Measurements from ENCODE around the gene ALPG.
"Not testable (repeated sequence)": the region's sequence is repeated elsewhere in the genome, so short reads cannot be mapped to it uniquely, and the experiment has no call there.

Gene ALPG

DNA sequence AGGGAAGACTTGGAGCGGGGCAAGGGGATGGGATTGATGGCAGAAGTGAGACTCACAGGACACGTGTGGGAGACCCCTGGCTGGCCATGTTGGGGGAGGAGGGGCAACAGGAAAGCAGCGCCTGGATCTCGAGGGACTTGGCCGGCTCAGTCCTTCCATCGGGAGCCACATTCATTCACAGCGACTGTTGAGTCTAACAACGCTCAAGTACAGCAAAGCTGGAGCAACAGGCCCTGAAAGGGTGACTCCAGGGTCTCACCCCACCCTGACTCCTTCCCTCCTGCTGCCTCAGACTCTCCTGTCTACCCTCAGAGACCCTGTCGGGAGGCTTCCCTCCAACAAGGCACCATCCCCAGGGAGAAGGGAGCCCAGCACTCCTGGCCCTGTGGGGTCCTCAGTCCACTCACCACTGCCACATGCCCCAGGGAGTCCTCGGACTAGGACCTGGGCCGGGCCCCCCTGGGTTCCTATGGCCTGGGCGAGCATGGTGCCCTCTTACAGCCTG lies 34.6 kb downstream of the ALPG start:
- no peak overlapping the region for H3K9ac ChIP-seq (ENCODE audit: low read depth in 1 of 2, low read length in 2 of 2)
- H3K4me3 ChIP-seq (ENCODE audit: low read length in 2 of 2), result no peak overlapping the region
- H3K27ac ChIP-seq (ENCODE audit: low read depth in 2 of 2, low read length in 2 of 2), result no peak overlapping the region
- no peaks in the 10 kb centered on the region for H3K4me1 ChIP-seq (ENCODE audit: control insufficient read depth in 2 of 2, insufficient read depth in 2 of 2, low read length in 2 of 2)
- H3K27me3 ChIP-seq (ENCODE audit: control insufficient read depth in 2 of 2, insufficient read depth in 2 of 2, low read length in 2 of 2), result peaks cover 0 to 5% of the 10 kb centered on the region in 2 donors
- H3K36me3 ChIP-seq (ENCODE audit: control insufficient read depth in 2 of 2, insufficient read depth in 2 of 2, low read length in 2 of 2), result no peaks in the 10 kb centered on the region
- no peaks in the 10 kb centered on the region for H3K9me3 ChIP-seq (ENCODE audit: control insufficient read depth in 2 of 2, low read length in 2 of 2)

DNA sequence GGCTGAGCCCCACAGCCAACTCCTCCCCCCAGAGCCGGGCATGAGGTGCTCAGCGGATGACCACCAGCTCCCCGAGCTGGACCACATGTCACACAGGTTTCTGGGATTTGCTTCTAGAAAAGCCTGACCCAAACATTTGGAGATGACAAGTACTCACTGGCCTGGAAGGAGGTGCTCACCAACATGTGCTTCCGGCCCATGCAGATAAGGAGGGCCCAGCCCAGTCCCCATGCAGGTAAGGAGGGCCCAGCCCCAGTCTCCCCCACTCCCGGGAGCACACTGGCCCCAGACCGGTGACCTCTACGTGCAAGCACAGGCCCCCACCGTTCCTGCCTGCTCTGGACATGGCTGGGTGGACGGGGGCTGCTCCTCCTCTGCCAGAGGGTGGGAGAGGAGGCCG lies 35.3 kb downstream of the ALPG start:
- not testable (repeated sequence) for H3K27me3 ChIP-seq (ENCODE audit: control insufficient read depth in 2 of 2, insufficient read depth in 2 of 2, low read length in 2 of 2); H3K9me3 ChIP-seq (ENCODE audit: control insufficient read depth in 2 of 2, low read length in 2 of 2); H3K9ac ChIP-seq (ENCODE audit: low read depth in 1 of 2, low read length in 2 of 2); H3K4me1 ChIP-seq (ENCODE audit: control insufficient read depth in 2 of 2, insufficient read depth in 2 of 2, low read length in 2 of 2); H3K4me3 ChIP-seq (ENCODE audit: low read length in 2 of 2); H3K36me3 ChIP-seq (ENCODE audit: control insufficient read depth in 2 of 2, insufficient read depth in 2 of 2, low read length in 2 of 2); H3K27ac ChIP-seq (ENCODE audit: low read depth in 2 of 2, low read length in 2 of 2)

GRCh38 chr2:232442431-232442830 lies 35.8 kb downstream of the ALPG start:
- H3K9me3 ChIP-seq (ENCODE audit: control insufficient read depth in 2 of 2, low read length in 2 of 2); H3K4me3 ChIP-seq (ENCODE audit: low read length in 2 of 2); H3K27ac ChIP-seq (ENCODE audit: low read depth in 2 of 2, low read length in 2 of 2); H3K4me1 ChIP-seq (ENCODE audit: control insufficient read depth in 2 of 2, insufficient read depth in 2 of 2, low read length in 2 of 2); H3K27me3 ChIP-seq (ENCODE audit: control insufficient read depth in 2 of 2, insufficient read depth in 2 of 2, low read length in 2 of 2); H3K36me3 ChIP-seq (ENCODE audit: control insufficient read depth in 2 of 2, insufficient read depth in 2 of 2, low read length in 2 of 2); H3K9ac ChIP-seq (ENCODE audit: low read depth in 1 of 2, low read length in 2 of 2): not testable (repeated sequence)

DNA sequence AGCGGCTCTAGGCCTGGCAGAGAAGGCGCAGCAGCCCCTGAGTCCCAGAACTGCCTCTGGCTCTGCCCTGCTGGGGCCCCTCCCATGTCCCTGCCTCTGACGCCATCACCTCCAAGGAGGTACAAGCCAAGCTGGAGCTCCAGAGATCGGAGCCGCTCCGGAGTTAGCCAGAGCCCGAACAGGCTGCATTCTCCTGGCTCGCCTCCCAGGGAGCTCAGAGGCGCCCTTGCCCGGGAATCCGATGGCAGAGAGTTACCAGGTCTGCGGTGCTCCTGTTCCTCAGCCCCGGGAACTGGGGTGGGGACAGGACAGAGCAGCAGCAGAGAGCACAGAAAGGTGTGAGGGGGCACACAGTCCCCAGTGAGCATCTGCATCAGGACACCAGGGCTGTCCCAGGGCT lies 36.4 kb downstream of the ALPG start:
- H3K36me3 ChIP-seq (ENCODE audit: control insufficient read depth in 2 of 2, insufficient read depth in 2 of 2, low read length in 2 of 2); H3K27ac ChIP-seq (ENCODE audit: low read depth in 2 of 2, low read length in 2 of 2); H3K9me3 ChIP-seq (ENCODE audit: control insufficient read depth in 2 of 2, low read length in 2 of 2); H3K9ac ChIP-seq (ENCODE audit: low read depth in 1 of 2, low read length in 2 of 2); H3K4me1 ChIP-seq (ENCODE audit: control insufficient read depth in 2 of 2, insufficient read depth in 2 of 2, low read length in 2 of 2); H3K27me3 ChIP-seq (ENCODE audit: control insufficient read depth in 2 of 2, insufficient read depth in 2 of 2, low read length in 2 of 2); H3K4me3 ChIP-seq (ENCODE audit: low read length in 2 of 2): not testable (repeated sequence)

GRCh38 chr2:232443669-232444408 lies 37.2 kb downstream of the ALPG start:
- H3K27ac ChIP-seq (ENCODE audit: low read depth in 2 of 2, low read length in 2 of 2); H3K9ac ChIP-seq (ENCODE audit: low read depth in 1 of 2, low read length in 2 of 2); H3K4me3 ChIP-seq (ENCODE audit: low read length in 2 of 2); H3K9me3 ChIP-seq (ENCODE audit: control insufficient read depth in 2 of 2, low read length in 2 of 2); H3K36me3 ChIP-seq (ENCODE audit: control insufficient read depth in 2 of 2, insufficient read depth in 2 of 2, low read length in 2 of 2); H3K27me3 ChIP-seq (ENCODE audit: control insufficient read depth in 2 of 2, insufficient read depth in 2 of 2, low read length in 2 of 2); H3K4me1 ChIP-seq (ENCODE audit: control insufficient read depth in 2 of 2, insufficient read depth in 2 of 2, low read length in 2 of 2): not testable (repeated sequence)

DNA sequence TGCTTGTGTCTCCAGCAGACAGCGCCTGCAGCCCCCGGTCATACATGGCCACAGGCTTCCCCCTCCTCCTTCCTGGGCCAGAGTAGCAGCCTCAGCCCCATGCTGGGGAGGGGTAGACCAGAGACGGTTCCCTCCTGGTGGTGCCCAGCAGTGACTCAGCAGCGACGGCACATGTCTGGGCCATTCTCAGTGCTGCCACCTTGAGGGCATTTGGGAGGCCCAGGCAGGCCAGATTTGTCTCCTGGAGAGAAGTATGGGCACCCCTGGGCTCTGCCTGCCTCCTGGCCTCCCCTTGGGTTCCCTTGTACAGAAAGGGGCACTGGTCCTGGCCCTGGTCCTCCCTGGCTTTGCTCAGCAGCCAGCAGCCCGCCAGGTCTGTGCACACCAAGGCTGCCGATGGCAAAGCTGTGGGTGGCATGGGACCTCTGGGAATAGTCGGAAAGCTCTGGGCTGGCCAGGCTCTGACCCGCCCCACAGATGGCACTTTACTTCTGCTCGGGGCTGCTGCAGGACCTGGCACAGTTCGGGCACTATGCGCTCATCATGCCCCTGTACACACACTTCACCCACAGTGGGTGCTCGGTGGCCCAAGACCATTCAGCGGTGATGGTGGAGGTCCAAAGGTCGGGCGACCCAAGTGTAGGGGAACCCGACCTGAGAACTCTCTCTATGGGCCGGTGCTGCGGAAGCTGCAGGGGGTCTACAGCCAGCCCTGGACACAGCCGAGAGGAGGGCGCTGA lies 37.9 kb downstream of the ALPG start:
- Histone ChIP-seq H3K27ac (ENCODE audit: low read depth in 2 of 2, low read length in 2 of 2) (no peak overlapping the region), H3K4me3 (ENCODE audit: low read length in 2 of 2) (no peak overlapping the region), H3K4me1 (ENCODE audit: control insufficient read depth in 2 of 2, insufficient read depth in 2 of 2, low read length in 2 of 2) (peaks cover 0 to 6% of the 10 kb centered on the region in 2 donors), H3K27me3 (ENCODE audit: control insufficient read depth in 2 of 2, insufficient read depth in 2 of 2, low read length in 2 of 2) (no peaks in the 10 kb centered on the region), H3K9me3 (ENCODE audit: control insufficient read depth in 2 of 2, low read length in 2 of 2) (no peaks in the 10 kb centered on the region), H3K9ac (ENCODE audit: low read depth in 1 of 2, low read length in 2 of 2) (no peak overlapping the region), H3K36me3 (ENCODE audit: control insufficient read depth in 2 of 2, insufficient read depth in 2 of 2, low read length in 2 of 2) (no peaks in the 10 kb centered on the region)

DNA sequence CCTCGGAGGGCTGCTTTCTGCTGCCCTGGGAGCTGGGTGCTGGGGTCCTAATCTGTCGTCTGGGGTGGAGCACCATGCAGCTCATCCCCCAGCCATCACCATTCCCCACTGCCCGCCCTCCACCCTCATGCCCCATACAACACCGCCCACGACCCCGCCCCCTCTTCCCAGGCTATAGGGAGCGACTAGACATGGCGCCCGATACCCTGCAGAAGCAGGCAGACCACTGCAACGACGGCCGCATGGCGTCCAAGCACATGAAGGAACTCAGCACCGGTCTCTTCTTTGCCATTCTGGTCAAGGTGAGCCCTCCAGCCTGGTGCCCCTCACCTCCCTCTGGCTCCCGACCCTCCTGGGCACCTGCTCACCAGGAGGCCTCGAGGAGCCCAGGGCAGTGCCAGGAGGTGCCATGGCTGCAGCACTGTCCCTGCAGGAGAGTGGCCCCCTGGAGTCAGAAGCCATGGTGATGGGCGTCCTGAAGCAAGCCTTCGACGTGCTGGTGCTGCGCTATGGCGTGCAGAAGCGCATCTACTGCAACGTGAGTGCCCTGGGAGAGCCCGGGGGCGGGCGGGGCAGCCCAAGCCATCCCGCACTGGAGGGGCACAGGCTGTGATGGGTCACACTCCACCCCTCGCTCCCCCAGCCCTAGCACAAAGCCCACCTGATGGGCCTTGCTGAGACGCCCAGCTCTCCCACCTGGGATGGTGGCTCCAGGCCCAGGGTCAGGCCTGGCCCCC lies 38.7 kb downstream of the ALPG start:
- H3K27ac ChIP-seq (ENCODE audit: low read depth in 2 of 2, low read length in 2 of 2); H3K27me3 ChIP-seq (ENCODE audit: control insufficient read depth in 2 of 2, insufficient read depth in 2 of 2, low read length in 2 of 2); H3K36me3 ChIP-seq (ENCODE audit: control insufficient read depth in 2 of 2, insufficient read depth in 2 of 2, low read length in 2 of 2); H3K9me3 ChIP-seq (ENCODE audit: control insufficient read depth in 2 of 2, low read length in 2 of 2); H3K4me3 ChIP-seq (ENCODE audit: low read length in 2 of 2); H3K4me1 ChIP-seq (ENCODE audit: control insufficient read depth in 2 of 2, insufficient read depth in 2 of 2, low read length in 2 of 2); H3K9ac ChIP-seq (ENCODE audit: low read depth in 1 of 2, low read length in 2 of 2): not testable (repeated sequence)

DNA sequence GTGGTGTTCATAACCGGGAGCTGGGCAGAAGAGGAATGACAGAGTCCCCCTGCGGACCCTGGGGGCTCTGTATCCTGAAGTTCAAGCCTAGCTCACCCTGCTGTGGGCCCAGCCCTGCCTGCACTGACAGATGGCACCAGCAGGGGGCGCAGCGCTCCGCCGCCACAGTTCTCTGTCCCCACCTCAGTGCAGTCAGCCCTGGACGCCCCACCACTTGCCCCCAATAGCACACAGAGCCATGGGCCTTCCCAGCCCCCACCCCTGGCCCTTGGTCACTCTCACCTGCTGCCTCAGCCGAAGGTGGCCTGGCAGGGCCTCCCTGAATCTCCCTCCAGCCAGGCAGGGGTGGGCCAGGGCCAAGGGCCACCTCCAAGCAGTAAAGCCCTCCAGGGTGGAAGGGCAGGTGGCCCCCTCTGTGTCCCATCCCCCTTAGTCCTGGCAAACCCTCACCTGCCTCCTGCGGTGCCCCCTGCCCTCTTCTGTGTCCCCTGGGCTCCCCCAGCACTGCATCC lies 39.7 kb downstream of the ALPG start:
- not testable (repeated sequence) for H3K27me3 ChIP-seq (ENCODE audit: control insufficient read depth in 2 of 2, insufficient read depth in 2 of 2, low read length in 2 of 2); H3K9me3 ChIP-seq (ENCODE audit: control insufficient read depth in 2 of 2, low read length in 2 of 2); H3K36me3 ChIP-seq (ENCODE audit: control insufficient read depth in 2 of 2, insufficient read depth in 2 of 2, low read length in 2 of 2); H3K27ac ChIP-seq (ENCODE audit: low read depth in 2 of 2, low read length in 2 of 2); H3K9ac ChIP-seq (ENCODE audit: low read depth in 1 of 2, low read length in 2 of 2); H3K4me3 ChIP-seq (ENCODE audit: low read length in 2 of 2); H3K4me1 ChIP-seq (ENCODE audit: control insufficient read depth in 2 of 2, insufficient read depth in 2 of 2, low read length in 2 of 2)

GRCh38 chr2:232447091-232447620 lies 40.5 kb downstream of the ALPG start:
- Histone ChIP-seq H3K4me1 (ENCODE audit: control insufficient read depth in 2 of 2, insufficient read depth in 2 of 2, low read length in 2 of 2) (peaks cover 0 to 6% of the 10 kb centered on the region in 2 donors), H3K36me3 (ENCODE audit: control insufficient read depth in 2 of 2, insufficient read depth in 2 of 2, low read length in 2 of 2) (no peaks in the 10 kb centered on the region), H3K9me3 (ENCODE audit: control insufficient read depth in 2 of 2, low read length in 2 of 2) (no peaks in the 10 kb centered on the region), H3K27me3 (ENCODE audit: control insufficient read depth in 2 of 2, insufficient read depth in 2 of 2, low read length in 2 of 2) (no peaks in the 10 kb centered on the region), H3K9ac (ENCODE audit: low read depth in 1 of 2, low read length in 2 of 2) (no peak overlapping the region), H3K27ac (ENCODE audit: low read depth in 2 of 2, low read length in 2 of 2) (no peak overlapping the region), H3K4me3 (ENCODE audit: low read length in 2 of 2) (no peak overlapping the region)

Data from mucosa of rectum (tissue), 2 donors.